ENCODE data around the gene DNHD1.

Gene DNHD1

DNA sequence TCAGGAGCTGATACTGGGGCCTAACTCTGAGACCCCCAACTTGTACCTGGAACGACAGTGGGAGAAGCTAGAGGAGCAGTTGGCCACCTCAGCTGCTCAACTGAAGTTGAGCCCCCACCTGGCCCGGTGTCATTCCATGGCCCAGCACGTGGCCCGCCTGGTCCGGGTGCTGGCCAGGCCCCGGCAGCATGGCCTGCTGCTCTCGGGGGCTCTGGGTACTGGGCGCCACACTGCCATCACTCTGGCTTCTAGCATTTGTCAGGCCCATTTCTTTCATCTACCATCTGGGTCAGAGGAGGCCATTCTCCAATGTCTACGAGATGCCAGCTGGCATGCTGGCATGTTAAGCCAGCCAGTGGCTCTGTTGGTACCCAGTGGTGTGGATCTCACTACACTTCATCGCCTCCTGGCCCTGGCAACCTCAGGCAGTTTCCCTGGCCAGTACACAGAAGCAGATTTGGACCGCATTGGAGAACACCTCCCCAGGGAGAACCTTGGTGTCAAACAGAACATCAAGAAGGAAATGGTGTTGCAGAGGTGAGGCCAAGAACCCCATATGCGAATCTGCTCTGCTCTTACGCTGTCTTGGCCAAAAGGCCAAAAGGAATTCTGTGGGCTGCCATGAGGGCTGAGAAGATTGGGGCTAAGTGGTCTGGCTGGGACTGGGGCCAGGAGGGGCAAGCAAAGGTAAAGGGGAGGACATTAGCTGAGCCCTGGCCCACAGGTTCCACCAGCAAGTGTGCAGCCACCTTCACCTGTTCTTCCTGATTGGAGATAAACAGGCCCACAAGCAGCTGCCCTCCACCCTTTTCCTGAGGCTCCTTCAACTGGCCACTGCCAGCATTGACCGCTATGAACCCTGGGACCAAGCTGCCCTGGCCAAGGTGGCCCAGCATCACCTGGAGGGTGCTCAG, 60.9 kb downstream of the DNHD1 start:
- FAIRE-seq (no peak), DNase-seq (ENCODE audit: insufficient read length, low spot score) (no peak)

GRCh38 chr11:6559369-6559768, 62.3 kb downstream of the DNHD1 start:
- DNase-seq (ENCODE audit: insufficient read length, low spot score) (no peak), FAIRE-seq (no peak)

- no peak for DNase-seq (ENCODE audit: insufficient read length, low spot score)
- no peak for FAIRE-seq
Measured at GRCh38 chr11:6561288-6561687, 64.2 kb downstream of the DNHD1 start.

DNA sequence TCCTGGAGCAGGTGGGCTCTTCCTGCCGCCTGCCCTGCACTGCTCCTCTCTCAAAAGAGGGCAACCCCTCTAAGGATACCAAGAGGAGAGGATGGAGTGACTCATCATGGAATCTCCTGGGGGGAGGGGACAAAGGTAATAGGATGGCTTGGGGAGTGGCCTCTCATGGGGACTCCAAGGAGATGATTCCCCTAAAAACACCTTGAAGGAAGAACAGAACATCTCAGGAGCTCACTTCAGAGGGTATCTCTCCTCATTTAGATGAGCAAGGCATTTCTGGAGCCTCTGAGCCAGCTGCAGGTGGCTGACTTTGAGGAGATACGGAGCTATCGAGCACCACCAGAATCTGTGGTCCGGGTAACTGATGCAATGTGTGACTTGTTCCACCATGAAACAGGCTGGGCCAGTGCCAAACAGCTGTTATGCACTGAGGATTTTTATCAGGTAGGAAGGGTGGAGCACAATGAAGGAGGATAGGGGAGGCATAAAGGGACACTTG, 66.1 kb downstream of the DNHD1 start:
- FAIRE-seq (no peak), DNase-seq (ENCODE audit: insufficient read length, low spot score) (no peak)

GRCh38 chr11:6563667-6564066, 66.6 kb downstream of the DNHD1 start:
- DNase-seq (ENCODE audit: insufficient read length, low spot score) (no peak), FAIRE-seq (no peak)

GRCh38 chr11:6565325-6565724, 68.2 kb downstream of the DNHD1 start:
- FAIRE-seq, result no peak

DNA sequence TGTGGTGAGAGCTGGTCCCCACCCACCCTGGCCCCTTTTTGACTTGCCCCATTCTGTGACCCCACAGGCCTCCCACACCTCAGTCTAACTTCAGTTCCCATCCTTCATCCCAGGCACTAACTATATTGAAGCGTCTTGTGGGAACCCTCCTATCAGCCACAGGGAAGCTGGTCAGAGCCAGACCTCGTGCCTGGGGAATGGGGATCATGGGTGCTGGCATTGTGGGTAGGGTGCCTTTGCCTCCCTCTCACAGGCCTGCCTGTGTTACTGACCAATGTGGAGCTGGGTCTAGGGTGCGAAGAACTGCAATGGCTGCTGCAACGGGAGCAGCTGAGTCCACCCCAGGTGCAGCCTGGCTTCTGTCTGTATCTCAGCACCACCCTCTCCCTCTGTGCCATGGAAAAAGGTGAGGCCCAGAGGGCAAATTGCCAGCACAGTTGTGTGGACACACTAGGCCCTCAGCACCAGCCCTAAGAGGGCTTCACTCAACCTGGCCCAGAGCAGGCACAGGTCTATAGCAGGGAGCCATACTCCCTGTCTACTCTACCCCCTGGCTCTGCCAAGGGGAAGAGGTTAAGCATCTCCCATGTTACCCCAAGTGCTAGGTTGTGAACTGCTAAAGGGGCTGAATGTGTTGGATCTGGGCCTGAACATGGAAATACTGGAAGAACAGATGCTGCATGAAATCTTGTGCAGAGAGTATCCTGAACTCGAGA, 69.1 kb downstream of the DNHD1 start:
- FAIRE-seq (no peak), DNase-seq (ENCODE audit: insufficient read length, low spot score) (no peak)

More at GRCh38 chr11:6565325-6565724, 68.2 kb downstream of the DNHD1 start:
- no peak for DNase-seq (ENCODE audit: insufficient read length, low spot score)

DNA sequence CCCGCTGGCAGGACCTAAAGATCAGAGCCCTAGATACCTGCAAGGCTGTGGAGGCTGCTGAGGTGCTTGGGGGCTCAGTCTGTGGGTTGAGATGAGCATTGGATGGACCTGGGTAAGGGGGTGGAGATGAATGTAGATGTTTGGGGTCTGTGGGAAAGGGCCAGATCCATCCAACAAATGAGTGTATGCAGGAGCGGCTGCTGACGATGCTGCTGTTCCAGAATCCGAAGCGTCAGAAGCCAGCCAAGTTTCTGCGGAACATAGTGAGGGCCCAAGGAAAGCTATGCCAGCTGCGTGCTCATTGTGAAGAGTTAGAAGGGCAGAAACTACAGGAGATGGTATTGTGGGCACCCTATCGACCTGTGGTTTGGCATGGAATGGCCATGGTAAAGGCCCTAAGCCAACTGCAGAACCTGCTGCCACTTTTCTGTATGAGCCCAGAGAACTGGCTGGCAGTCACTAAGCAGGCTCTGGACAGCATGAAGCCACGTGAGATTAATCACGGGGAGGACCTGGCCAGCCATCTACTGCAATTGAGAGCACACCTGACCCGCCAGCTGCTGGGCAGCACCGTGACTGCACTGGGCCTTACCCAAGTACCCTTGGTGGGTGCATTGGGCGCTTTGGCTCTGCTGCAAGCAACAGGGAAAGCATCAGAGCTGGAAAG, 69.8 kb downstream of the DNHD1 start:
- FAIRE-seq, result no peak

DNA sequence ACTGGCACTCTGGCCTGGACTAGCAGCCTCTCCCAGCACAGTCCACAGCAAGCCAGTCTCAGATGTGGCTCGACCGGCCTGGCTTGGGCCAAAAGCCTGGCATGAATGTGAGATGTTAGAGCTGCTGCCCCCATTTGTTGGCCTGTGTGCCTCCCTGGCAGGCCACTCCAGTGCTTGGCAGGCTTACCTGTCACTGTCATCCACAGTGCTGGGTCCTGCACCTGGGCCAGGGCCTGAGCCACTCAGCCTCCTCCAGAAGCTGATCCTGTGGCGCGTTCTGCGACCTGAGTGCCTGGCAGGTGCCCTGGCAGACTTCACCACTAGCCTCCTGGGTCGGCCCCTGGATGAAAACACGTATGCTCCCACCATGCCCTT, 70.3 kb downstream of the DNHD1 start:
- FAIRE-seq, result no peak
- no peak for DNase-seq (ENCODE audit: insufficient read length, low spot score)

More for the DNA sequence above, 69.8 kb downstream of the DNHD1 start:
- DNase-seq (ENCODE audit: insufficient read length, low spot score), result no peak

DNA sequence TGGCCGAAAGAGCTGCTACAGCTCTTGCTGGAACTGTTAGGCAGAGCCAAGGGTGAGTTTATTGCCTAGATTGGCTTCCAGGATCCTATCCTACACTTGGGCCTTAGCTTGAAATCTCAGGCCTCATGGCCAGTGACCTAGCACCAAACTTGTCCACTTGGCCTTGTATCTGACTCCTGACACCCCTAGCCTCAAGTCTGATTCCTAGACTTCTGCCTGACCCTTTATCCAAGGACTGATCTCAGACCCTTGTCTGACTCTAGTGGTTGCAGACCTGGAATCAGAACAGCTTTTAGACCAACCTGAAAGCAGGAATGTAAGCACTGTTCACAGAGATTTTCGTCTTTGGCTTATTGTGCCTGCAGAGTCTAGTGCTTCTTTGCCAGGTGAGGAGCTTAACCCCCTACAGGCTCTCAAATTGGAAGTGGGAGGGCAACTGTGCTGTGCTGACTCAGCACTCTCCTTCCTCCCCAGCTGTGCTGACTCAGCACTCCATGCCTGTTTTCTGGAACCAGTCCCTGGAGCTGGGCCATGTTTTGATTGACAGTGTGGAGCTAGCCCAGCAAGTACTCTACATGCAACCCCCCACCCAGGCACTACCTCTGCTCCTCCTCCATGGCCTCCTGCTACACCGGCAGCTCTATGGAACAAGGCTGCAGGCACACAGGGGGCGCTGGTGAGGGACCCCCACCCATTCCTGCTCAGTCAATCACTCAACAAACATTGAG, 71.3 kb downstream of the DNHD1 start:
- no peak for FAIRE-seq
- no peak for DNase-seq (ENCODE audit: insufficient read length, low spot score)

DNA sequence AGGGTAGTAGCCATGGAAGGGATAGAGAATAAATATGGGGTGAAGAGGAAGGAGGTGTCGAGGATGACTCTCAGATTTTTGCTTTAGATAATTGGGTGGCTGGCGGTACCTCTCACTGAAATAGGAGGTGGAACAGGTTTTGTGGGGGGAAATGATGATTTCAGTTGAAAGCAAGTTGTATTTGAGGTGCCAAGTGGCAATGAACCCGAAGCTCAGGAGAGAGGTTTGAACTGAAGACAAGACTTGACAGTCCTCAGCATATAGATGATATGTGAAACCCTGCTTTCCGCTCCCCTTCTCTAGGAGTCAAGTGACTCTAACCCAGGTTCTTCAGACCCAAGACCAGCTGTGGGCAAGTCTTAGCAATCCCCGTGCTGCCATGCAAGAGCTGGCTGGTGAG, 72.6 kb downstream of the DNHD1 start:
- DNase-seq (ENCODE audit: insufficient read length, low spot score), result no peak
- no peak for FAIRE-seq

DNA sequence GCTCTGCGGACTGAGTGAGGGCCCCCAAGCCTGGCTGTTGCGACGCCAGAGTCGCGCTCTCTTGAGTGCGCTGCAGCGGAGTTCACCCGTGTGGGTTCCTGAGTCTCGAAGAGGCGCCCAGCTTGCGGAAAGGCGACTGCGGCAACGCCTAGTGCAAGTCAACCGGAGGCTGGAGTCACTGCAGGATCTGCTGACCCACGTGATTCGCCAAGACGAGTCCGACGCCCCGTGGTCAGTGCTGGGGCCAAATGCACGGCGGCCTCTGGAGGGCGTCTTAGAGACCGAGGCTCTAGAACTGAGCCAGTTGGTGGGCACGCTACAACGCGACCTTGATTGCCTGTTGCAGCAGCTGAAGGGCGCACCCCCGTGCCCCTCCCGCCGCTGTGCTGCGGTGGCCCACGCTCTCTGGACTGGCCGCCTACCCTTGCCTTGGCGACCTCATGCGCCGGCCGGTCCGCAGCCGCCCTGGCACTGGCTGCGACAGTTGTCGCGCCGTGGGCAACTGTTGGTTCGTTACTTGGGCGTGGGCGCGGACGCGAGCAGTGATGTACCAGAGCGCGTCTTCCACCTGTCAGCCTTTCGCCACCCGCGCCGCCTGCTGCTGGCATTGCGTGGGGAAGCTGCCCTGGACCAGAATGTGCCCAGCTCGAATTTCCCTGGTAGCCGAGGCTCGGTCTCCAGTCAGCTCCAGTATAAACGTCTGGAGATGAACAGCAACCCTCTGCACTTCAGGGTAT, 73.8 kb downstream of the DNHD1 start:
- DNase-seq (ENCODE audit: insufficient read length, low spot score) (no peak), FAIRE-seq (no peak)

DNA sequence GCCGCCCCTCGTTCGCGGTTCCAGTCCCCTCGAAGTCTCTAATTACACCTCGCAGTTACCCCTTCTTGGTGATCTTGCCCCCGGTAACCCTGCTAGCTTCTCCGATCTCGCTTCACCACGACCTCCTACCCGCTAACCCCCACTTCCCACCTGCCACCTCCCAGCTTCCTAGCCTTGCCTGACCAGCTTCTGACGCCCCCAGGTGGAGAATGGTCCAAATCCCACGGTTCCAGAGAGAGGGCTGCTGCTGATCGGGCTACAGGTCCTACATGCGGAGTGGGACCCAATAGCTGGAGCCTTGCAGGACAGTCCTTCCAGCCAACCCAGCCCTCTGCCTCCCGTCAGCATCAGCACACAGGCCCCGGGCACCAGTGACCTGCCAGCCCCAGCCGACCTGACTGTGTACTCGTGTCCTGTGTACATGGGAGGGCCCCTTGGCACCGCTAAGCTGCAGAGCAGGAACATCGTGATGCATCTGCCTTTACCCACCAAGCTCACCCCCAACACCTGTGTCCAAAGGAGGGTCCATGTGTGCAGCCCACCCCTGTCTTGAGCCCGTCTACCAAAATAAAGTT, 74.4 kb downstream of the DNHD1 start:
- FAIRE-seq (no peak), DNase-seq (ENCODE audit: insufficient read length, low spot score) (no peak)

DNA sequence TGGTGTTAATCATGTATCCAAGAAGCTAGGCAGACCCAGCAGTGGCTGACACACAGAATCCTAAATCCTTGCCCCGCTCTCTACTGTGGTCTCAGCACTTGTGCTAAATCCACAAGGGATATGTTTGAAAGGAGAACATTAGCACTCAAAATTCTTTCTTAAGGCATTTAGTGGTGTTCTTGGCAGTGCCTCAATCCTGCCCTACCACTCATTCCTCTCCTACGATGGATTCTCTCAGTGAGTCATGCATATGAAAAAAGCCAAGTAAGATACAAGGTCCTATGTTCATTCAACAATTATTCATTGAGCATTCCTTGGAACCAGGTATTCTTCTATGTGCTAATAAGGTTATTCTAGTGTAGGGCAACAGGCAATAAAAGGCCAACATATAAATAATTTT, 75.1 kb downstream of the DNHD1 start:
- FAIRE-seq (no peak), DNase-seq (ENCODE audit: insufficient read length, low spot score) (no peak)

DNA sequence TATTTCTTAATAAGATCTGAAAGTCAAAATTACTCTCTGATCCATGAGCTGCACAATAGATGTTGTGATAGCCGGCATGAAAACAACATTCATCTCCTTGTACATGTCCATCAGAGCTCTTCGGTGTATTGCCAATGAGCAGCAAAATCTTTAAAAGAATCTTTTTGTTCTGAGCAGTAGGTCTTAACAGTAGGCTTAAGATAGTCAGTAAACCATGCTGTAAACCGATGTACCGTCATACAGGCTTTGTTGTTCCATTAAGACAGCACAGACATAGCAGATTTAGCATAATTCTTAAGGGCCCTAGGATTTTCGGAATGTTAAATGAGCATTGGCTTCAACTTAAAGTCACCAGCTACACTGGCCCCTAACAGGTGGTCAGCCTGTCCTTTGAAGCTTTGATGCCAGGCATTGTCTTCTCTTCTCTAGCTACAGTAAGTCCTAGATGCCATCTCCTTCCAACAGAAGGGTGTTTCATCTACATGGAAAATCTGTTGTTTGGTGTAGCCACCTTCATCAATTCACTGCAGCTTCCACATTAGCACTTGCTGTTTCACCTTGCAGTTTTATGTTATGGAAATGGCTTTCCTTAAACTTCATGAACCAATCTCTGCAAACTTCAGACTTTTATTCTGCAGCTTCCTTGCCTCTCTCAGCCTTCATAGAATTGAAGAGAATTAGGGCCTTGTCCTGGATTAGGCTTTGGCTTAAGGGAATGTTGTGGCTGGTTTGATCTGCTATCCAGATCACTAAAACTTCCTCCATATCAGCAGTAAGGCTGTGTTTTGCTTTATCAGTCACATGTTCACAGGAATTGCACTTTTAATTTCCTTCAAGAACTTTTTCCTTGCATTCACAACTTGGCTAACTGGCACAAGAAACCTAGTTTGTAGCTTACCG, 78.0 kb downstream of the DNHD1 start:
- no peak for FAIRE-seq

DNA sequence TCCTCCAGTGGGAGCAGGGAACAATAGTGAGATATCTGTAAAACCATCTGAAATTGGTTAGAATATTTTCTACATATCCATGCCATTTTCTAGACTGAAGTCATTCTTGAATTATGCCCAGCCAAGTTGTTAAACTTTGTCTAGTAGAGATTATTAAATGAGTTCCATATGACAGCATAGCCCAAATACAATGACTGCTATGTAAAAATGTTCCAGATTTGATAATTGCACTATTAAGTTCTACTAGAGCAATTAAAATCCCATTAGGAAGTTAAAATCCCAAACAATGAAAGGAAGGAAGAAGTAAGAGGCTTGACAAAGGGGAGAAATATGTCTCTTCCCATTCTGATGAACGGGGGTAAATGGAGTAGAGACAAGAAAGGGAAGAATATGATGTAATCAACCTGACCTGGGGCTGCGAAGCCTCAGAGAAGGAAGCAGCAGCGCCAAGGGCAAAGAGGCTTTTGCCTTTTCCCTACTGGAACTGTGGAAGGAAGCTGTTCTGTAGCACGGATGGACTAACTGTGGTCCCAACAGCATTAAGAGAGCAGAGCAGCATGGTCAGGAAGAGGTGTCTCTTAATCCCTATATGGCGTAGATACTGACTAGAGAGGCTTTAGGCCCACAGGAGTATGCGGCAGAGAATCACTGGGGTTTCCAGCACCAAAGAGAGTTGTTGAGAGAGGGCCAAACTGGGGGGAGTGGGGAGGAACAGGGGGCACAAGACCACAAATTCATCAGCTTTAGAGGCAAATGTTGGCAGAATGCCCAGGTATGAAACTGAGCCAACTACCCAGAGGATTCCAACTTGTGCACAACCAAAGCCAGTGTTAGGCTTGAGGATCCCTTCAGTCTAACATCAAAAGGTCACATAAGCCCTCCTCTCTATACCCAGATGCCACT, 79.6 kb downstream of the DNHD1 start:
- FAIRE-seq, result no peak
- no peak for DNase-seq (ENCODE audit: insufficient read length, low spot score)

More for the DNA sequence above, 78.0 kb downstream of the DNHD1 start:
- DNase-seq (ENCODE audit: insufficient read length, low spot score), result no peak

- DNase-seq (ENCODE audit: insufficient read length, low spot score) (no peak), FAIRE-seq (no peak)
Measured at GRCh38 chr11:6578134-6578533, 81.1 kb downstream of the DNHD1 start.

- no peak for DNase-seq (ENCODE audit: insufficient read length, low spot score)
- FAIRE-seq, result no peak
Measured at GRCh38 chr11:6579681-6580080, 82.6 kb downstream of the DNHD1 start.
